Right lobe of liver (tissue), 4 donors: ENCODE data around the gene TIMM23.

Source experiments
- CTCF ChIP-seq, 4 donors: fragments of 200-600 bp in 3 of 4; fragments of 450-650 bp in 1 of 4; IDR thresholded peaks; one replicate each; pipeline versions ENCODE4 v1.5.1 to v1.8.0; 2016 to 2022; ENCODE audit warnings: antibody characterized with exemption in 4 of 4, mild to moderate bottlenecking in 2 of 4
- POLR2A ChIP-seq: fragments of 450-650 bp; IDR thresholded peaks from one replicate; pipeline ENCODE4 v1.6.1; 2017; ENCODE audit warnings: antibody characterized with exemption, mild to moderate bottlenecking
- donor health status: DM: no; HTN: no; CAD: no.
- donor health status: DM: no; HTN: no; CAD: no.
- donor health status: DM: no; HTN: yes; CAD: no.

GRCh38 chr10:46024948-46025347 lies 52.7 kb downstream of the TIMM23 start:
- TF ChIP-seq POLR2A, result no peak
- no peak for TF ChIP-seq CTCF (IDR thresholded peaks at IDR 0.05)
